K562 (cell line): Measurements from ENCODE around the gene METTL23. TPM values are rescaled to one million over a fixed set of nuclear protein-coding genes. Genes with fewer than 3 reads are reported as not detected.
"Not testable (repeated sequence)": the region's sequence is repeated elsewhere in the genome, so short reads cannot be mapped to it uniquely, and the experiment has no call there.

Source experiments
- ZBTB40 ChIP-seq, 2 experiments: fragments of 450-650 bp in 1 of 2; sonication (generic) in 1 of 2; formaldehyde crosslinking in 1 of 2; IDR thresholded peaks; 2 replicates each; pipeline versions ENCODE4 v1.7.1 to v1.9.0; 2016 to 2022; ENCODE audit warnings: inconsistent platforms in 1 of 2, mild to moderate bottlenecking in 1 of 2, missing genetic modification reagents in 1 of 2
- polyA plus RNA-seq, 8 experiments: library from polyadenylated mRNA; depleted of rRNA in 4 of 8; stranded (reverse) in 5 of 8; unstranded in 3 of 8; fragments of >200 nt; fragmentation: Nextera tagmentation in 2 of 8; fragmentation: Illumina TruSeq in 1 of 8; extraction: Ambion mirVana in 2 of 8; extraction: Trizol in 1 of 8; gene quantifications; 2 replicates each; pipeline versions ENCODE4 v1.2.1 to v1.2.3, GENCODE V29; 2011 to 2014; ENCODE audit warnings: inconsistent platforms in 1 of 8, missing spikeins in 1 of 8
- total RNA-seq, 7 experiments: library from RNA; depleted of rRNA in 6 of 7; stranded (reverse); fragments of >200 nt in 6 of 7; fragmentation: Illumina TruSeq in 2 of 7; extraction: Trizol in 2 of 7; gene quantifications; 2 replicates each; pipeline versions ENCODE4 v1.2.1 to v1.2.3, GENCODE V29; 2011 to 2021; ENCODE audit warnings: low replicate concordance in 1 of 7

METTL23 gene
- total and polyA plus RNA-seq, 9 of the 15 experiments (the other 6 are each of a cell fraction or from before 2014, with no cell fraction given): 29.4 to 67.3 (median 41.6) TPM

- 0 out of 2 replicates have a peak, but pooled peaks have one; percentile 34 for TF ChIP-seq ZBTB40 (IDR thresholded peaks at IDR 0.05)
- not testable (repeated sequence) for TF ChIP-seq ZBTB40 (CRISPR knock-in tag; IDR thresholded peaks at IDR 0.05)
- TF ChIP-seq, all 486 proteins: peak for 18; not testable (repeated sequence) for 468
Measured at GRCh38 chr17:76709951-76710862, 16.4 kb upstream of the METTL23 start (continued).
